Neural progenitor cell (in vitro differentiated cells): ENCODE results near the gene AKAP6.

Experiments
- CTCF ChIP-seq: fragments of 200-600 bp; sonication (generic); IDR thresholded peaks from 2 replicates; pipeline ENCODE4 v1.5.1; 2017; ENCODE audit warnings: antibody characterized with exemption, mild to moderate bottlenecking
- EZH2 ChIP-seq: fragments of 200-600 bp; sonication (generic); IDR thresholded peaks from 2 replicates; pipeline ENCODE4 v1.6.1; 2017; ENCODE audit warnings: antibody characterized with exemption, mild to moderate bottlenecking, moderate library complexity
- EZH2phosphoT487 ChIP-seq: fragments of 200-600 bp; sonication (generic); IDR thresholded peaks from 2 replicates; pipeline ENCODE4 v1.6.1; 2017; ENCODE audit warnings: antibody characterized with exemption

- TF ChIP-seq CTCF (no peak), EZH2phosphoT487 (no peak), EZH2 (no peak)
These were observed 30.8 kb upstream of the AKAP6 start for GRCh38 chr14:32298346-32298745.
